ENCODE results near the gene ZNF473. TPM values are rescaled to one million over a fixed set of nuclear protein-coding genes. Genes with fewer than 3 reads are reported as not detected.
"Not testable (repeated sequence)": the region's sequence is repeated elsewhere in the genome, so short reads cannot be mapped to it uniquely, and the experiment has no call there.

The ZNF473 gene
- total and polyA plus RNA-seq, 2 of the 13 experiments (the other 11 are each of a cell fraction or from before 2014, with no cell fraction given), result 5.8 to 11.9 TPM

GRCh38 chr19:50092597-50092996, 66.8 kb downstream of the ZNF473 start:
- H3K4me1 ChIP-seq (ENCODE audit: insufficient read depth, low read length); H3K9me3 ChIP-seq (ENCODE audit: low read length); H3K4me2 ChIP-seq (ENCODE audit: low read depth, low read length); in situ Hi-C loops (cut with HindIII; ENCODE audit: extremely low pct_ligation_motif_present, low pct_unique_long_range_greater_than_20kb); H3K36me3 ChIP-seq (replicated peaks in 1 of 2; ENCODE audit: control insufficient read depth in 1 of 2, insufficient read depth in 2 of 2, low read length in 2 of 2); H2AFZ ChIP-seq (ENCODE audit: low read length); H3K9ac ChIP-seq (ENCODE audit: insufficient read depth, low read depth, low read length); H3K27ac ChIP-seq (ENCODE audit: extremely low read length, insufficient read depth, low read length); POLR2A ChIA-PET; DNase-seq (ENCODE audit: low spot score); H3K4me3 ChIP-seq (replicated peaks in 1 of 3; ENCODE audit: insufficient read depth in 1 of 3, low read depth in 2 of 3, low read length in 3 of 3); FAIRE-seq; intact Hi-C loops (cut with micrococcal nuclease; ENCODE audit: unreplicated experiment); CTCF ChIA-PET (ENCODE audit: low intra/inter-chr PET ratio, low total read pairs); ATAC-seq; H3K27me3 ChIP-seq (ENCODE audit: control insufficient read depth in 1 of 2, insufficient read depth in 2 of 2, low read length in 2 of 2); BruUV-seq (replicated peaks); H4K20me1 ChIP-seq (ENCODE audit: insufficient read depth, low read length); H3K79me2 ChIP-seq (ENCODE audit: insufficient read depth, low read length): not testable (repeated sequence)
- WGBS (ENCODE audit: low lambda C conversion rate), result no CpG with 5 or more reads among the region's 10 CpGs

GRCh38 chr19:50097884-50098283, 72.1 kb downstream of the ZNF473 start:
- H4K20me1 ChIP-seq (ENCODE audit: insufficient read depth, low read length); DNase-seq (ENCODE audit: low spot score); in situ Hi-C loops (cut with HindIII; ENCODE audit: extremely low pct_ligation_motif_present, low pct_unique_long_range_greater_than_20kb); H3K9me3 ChIP-seq (ENCODE audit: low read length); H3K4me1 ChIP-seq (ENCODE audit: insufficient read depth, low read length); H3K27ac ChIP-seq (ENCODE audit: extremely low read length, insufficient read depth, low read length); H3K4me3 ChIP-seq (replicated peaks in 1 of 3; ENCODE audit: insufficient read depth in 1 of 3, low read depth in 2 of 3, low read length in 3 of 3); BruUV-seq (replicated peaks); H3K79me2 ChIP-seq (ENCODE audit: insufficient read depth, low read length); H3K27me3 ChIP-seq (ENCODE audit: control insufficient read depth in 1 of 2, insufficient read depth in 2 of 2, low read length in 2 of 2); H3K36me3 ChIP-seq (replicated peaks in 1 of 2; ENCODE audit: control insufficient read depth in 1 of 2, insufficient read depth in 2 of 2, low read length in 2 of 2); POLR2A ChIA-PET; CTCF ChIA-PET (ENCODE audit: low intra/inter-chr PET ratio, low total read pairs); H2AFZ ChIP-seq (ENCODE audit: low read length); H3K4me2 ChIP-seq (ENCODE audit: low read depth, low read length); intact Hi-C loops (cut with micrococcal nuclease; ENCODE audit: unreplicated experiment); H3K9ac ChIP-seq (ENCODE audit: insufficient read depth, low read depth, low read length); FAIRE-seq; ATAC-seq: not testable (repeated sequence)
- no CpG with 5 or more reads among the region's 13 CpGs for WGBS (ENCODE audit: low lambda C conversion rate)

- H3K9ac ChIP-seq (ENCODE audit: insufficient read depth, low read depth, low read length); H3K4me1 ChIP-seq (ENCODE audit: insufficient read depth, low read length); H3K36me3 ChIP-seq (replicated peaks in 1 of 2; ENCODE audit: control insufficient read depth in 1 of 2, insufficient read depth in 2 of 2, low read length in 2 of 2); H3K79me2 ChIP-seq (ENCODE audit: insufficient read depth, low read length); H4K20me1 ChIP-seq (ENCODE audit: insufficient read depth, low read length); H3K27me3 ChIP-seq (ENCODE audit: control insufficient read depth in 1 of 2, insufficient read depth in 2 of 2, low read length in 2 of 2); POLR2A ChIA-PET; ATAC-seq; FAIRE-seq; in situ Hi-C loops (cut with HindIII; ENCODE audit: extremely low pct_ligation_motif_present, low pct_unique_long_range_greater_than_20kb); H3K4me3 ChIP-seq (replicated peaks in 1 of 3; ENCODE audit: insufficient read depth in 1 of 3, low read depth in 2 of 3, low read length in 3 of 3); intact Hi-C loops (cut with micrococcal nuclease; ENCODE audit: unreplicated experiment); BruUV-seq (replicated peaks); H3K27ac ChIP-seq (ENCODE audit: extremely low read length, insufficient read depth, low read length); H2AFZ ChIP-seq (ENCODE audit: low read length); DNase-seq (ENCODE audit: low spot score); H3K9me3 ChIP-seq (ENCODE audit: low read length); CTCF ChIA-PET (ENCODE audit: low intra/inter-chr PET ratio, low total read pairs): not testable (repeated sequence)
- WGBS (ENCODE audit: low lambda C conversion rate), result 29% methylated on average over 14 of the region's 14 CpGs
- H3K4me2 ChIP-seq (ENCODE audit: low read depth, low read length), result peak overlapping the region; percentile 47
- TF ChIP-seq ARID5B (CRISPR knock-in tag; IDR thresholded peaks at IDR 0.05), result peak; percentile 29; the same call in 1 of the 2 replicates
- TF ChIP-seq GABPB1 (CRISPR knock-in tag; IDR thresholded peaks at IDR 0.05), result peak; percentile 25; the same call in 1 of the 2 replicates
- 0 out of 2 replicates have a peak, but pooled peaks have one; percentile 17 for TF ChIP-seq ZGPAT (CRISPR knock-in tag; IDR thresholded peaks at IDR 0.05)
- TF ChIP-seq ZNF777 (CRISPR knock-in tag; IDR thresholded peaks at IDR 0.05), result 0 out of 2 replicates have a peak, but pooled peaks have one; percentile 22
- 0 out of 2 replicates have a peak, but pooled peaks have one; percentile 35 for TF ChIP-seq SAP130 (CRISPR knock-in tag; IDR thresholded peaks at IDR 0.05; ENCODE audit: low read depth)
- peak; percentile 44; the same call in 1 of the 2 replicates for TF ChIP-seq KDM3A (CRISPR knock-in tag; IDR thresholded peaks at IDR 0.05; ENCODE audit: low read depth)
These were observed 73.1 kb downstream of the ZNF473 start for GRCh38 chr19:50098892-50099291.
